MM.1S (cell line): ENCODE measurements around the gene RXRA.

Experiments used
- DNase-seq: peaks from one replicate; pipeline ENCODE4 v3.0.0-alpha.2; 2015
- H2AFZ ChIP-seq: fragments of 300-600 bp; sonication (generic); 2 replicates; pipeline ENCODE4 v1.6.0; 2016; ENCODE audit warnings: antibody characterized with exemption, low read length
- H3F3A ChIP-seq: fragments of 300-600 bp; sonication (generic); 2 replicates; pipeline ENCODE4 v1.6.1; 2016; ENCODE audit warnings: mild to moderate bottlenecking, antibody characterized with exemption, low read length, moderate library complexity, mixed read lengths; ENCODE audit not compliant: insufficient read depth
- H3K27ac ChIP-seq: fragments of 300-600 bp; sonication (generic); 2 replicates; pipeline ENCODE4 v1.5.1; 2016; ENCODE audit warnings: mild to moderate bottlenecking, low read length
- H3K27me3 ChIP-seq: fragments of 300-600 bp; sonication (generic); replicated peaks from 2 replicates; pipeline ENCODE4 v1.6.0; 2016; ENCODE audit warnings: low read length; ENCODE audit not compliant: insufficient read depth
- H3K36me3 ChIP-seq: fragments of 300-600 bp; sonication (generic); replicated peaks from 2 replicates; pipeline ENCODE4 v1.6.1; 2016; ENCODE audit warnings: mild to moderate bottlenecking, low read length, mixed read lengths; ENCODE audit not compliant: insufficient read depth
- H3K4me1 ChIP-seq: fragments of 300-600 bp; sonication (generic); 2 replicates; pipeline ENCODE4 v1.6.1; 2016; ENCODE audit warnings: low read length, mixed read lengths
- H3K4me2 ChIP-seq: fragments of 300-600 bp; sonication (generic); 2 replicates; pipeline ENCODE4 v1.6.0; 2016; ENCODE audit warnings: low read depth, low read length
- H3K4me3 ChIP-seq: fragments of 300-600 bp; sonication (generic); 2 replicates; pipeline ENCODE4 v1.5.1; 2016; ENCODE audit warnings: low read length, mixed read lengths
- H3K79me2 ChIP-seq: fragments of 300-600 bp; sonication (generic); 2 replicates; pipeline ENCODE4 v1.6.1; 2016; ENCODE audit warnings: mixed run types, low read length, mixed read lengths
- H3K9ac ChIP-seq: fragments of 300-600 bp; sonication (generic); 2 replicates; pipeline ENCODE4 v1.6.1; 2016; ENCODE audit warnings: low read length, mixed read lengths
- H3K9me2 ChIP-seq: fragments of 300-600 bp; sonication (generic); replicated peaks from 2 replicates; pipeline ENCODE4 v1.6.1; 2016; ENCODE audit warnings: mild to moderate bottlenecking, low read length, mixed read lengths; ENCODE audit not compliant: insufficient read depth
- H3K9me3 ChIP-seq: fragments of 300-600 bp; sonication (generic); replicated peaks from 2 replicates; pipeline ENCODE4 v1.6.1; 2016; ENCODE audit warnings: mild to moderate bottlenecking, low read length, mixed read lengths; ENCODE audit not compliant: insufficient read depth
- H4K20me1 ChIP-seq: fragments of 300-600 bp; sonication (generic); 2 replicates; pipeline ENCODE4 v1.6.1; 2016; ENCODE audit warnings: mild to moderate bottlenecking, low read length, moderate library complexity, mixed read lengths; ENCODE audit not compliant: insufficient read depth
- EZH2 ChIP-seq: fragments of 300-600 bp; sonication (generic); optimal IDR thresholded peaks from 2 replicates; pipeline ENCODE3; 2017; ENCODE audit warnings: low read depth, mild to moderate bottlenecking, antibody characterized with exemption, low read length, mixed read lengths
- EZH2phosphoT487 ChIP-seq: fragments of 300-600 bp; sonication (generic); IDR thresholded peaks from 2 replicates; pipeline ENCODE4 v1.6.1; 2018; ENCODE audit warnings: antibody characterized with exemption, low read length
- TF ChIP-seq, protein P1 (sequence below): fragments of 300-600 bp; sonication (generic); IDR thresholded peaks from 2 replicates; pipeline ENCODE4 v1.5.1; 2016; ENCODE audit warnings: antibody characterized with exemption, low read length, mixed read lengths

RXRA gene

DNA sequence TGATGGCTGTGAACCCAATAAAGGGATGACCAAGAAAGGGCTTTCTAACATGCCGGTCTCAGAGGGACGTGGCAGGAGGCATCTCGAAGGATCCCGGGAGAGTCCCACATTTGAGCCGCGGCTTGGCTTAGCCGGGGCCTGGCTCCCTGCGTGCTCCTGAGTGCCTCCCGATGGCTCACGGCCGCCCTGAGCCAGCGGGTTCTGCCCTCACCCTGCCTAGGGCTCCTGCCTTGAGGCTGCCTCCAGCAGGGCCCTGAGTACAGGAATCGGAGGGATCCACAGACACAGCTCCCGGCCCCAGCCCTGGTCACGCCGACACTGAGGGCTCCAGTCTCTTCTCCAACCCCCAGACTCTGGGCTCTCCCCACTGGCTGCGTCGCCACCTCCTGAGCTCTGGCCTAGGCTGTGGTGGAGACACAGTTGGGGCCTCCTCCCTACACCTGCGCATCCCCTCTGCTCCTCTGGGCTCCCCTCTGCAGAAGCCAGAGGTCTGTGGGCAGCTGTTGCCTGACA is 44.1 kb upstream of the RXRA start:
- Histone ChIP-seq H3K4me1 (no peaks in the 10 kb centered on the region), H3K4me3 (no peak overlapping the region), H3K9ac (no peak overlapping the region), H3F3A (no peaks in the 10 kb centered on the region), H3K27me3 (peaks cover 76% of the 10 kb centered on the region), H2AFZ (no peak overlapping the region), H3K9me3 (no peaks in the 10 kb centered on the region), H3K9me2 (no peaks in the 10 kb centered on the region), H3K4me2 (no peak overlapping the region), H3K27ac (no peak overlapping the region), H4K20me1 (no peaks in the 10 kb centered on the region), H3K36me3 (no peaks in the 10 kb centered on the region), H3K79me2 (no peaks in the 10 kb centered on the region)
- DNase-seq = no peak
- no peak for TF ChIP-seq EZH2
- TF ChIP-seq EZH2phosphoT487 = no peak
- TF ChIP-seq, protein P1, sequence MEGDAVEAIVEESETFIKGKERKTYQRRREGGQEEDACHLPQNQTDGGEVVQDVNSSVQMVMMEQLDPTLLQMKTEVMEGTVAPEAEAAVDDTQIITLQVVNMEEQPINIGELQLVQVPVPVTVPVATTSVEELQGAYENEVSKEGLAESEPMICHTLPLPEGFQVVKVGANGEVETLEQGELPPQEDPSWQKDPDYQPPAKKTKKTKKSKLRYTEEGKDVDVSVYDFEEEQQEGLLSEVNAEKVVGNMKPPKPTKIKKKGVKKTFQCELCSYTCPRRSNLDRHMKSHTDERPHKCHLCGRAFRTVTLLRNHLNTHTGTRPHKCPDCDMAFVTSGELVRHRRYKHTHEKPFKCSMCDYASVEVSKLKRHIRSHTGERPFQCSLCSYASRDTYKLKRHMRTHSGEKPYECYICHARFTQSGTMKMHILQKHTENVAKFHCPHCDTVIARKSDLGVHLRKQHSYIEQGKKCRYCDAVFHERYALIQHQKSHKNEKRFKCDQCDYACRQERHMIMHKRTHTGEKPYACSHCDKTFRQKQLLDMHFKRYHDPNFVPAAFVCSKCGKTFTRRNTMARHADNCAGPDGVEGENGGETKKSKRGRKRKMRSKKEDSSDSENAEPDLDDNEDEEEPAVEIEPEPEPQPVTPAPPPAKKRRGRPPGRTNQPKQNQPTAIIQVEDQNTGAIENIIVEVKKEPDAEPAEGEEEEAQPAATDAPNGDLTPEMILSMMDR = no peak

DNA sequence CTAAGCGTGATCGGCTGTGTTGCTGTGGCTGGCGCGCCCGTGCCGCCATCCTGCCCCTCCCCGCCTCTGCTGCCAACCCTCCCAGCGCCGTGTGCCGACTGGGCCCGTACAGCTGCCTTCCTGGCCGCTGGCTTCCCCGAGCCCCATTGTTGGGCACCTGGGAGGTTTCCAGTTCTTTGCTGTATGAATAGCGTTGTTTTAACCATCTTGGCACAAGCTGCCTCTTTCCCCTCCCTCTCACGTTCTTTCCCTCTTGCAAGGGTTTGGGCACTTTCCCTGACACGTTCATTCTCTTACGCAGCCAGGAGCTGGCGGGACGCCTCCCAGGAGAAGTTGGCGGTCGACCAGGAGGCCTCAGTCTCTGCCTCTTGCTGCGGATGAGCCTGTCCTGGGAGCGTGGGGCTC is 43.1 kb upstream of the RXRA start:
- H3K9ac ChIP-seq = no peak overlapping the region
- no peak overlapping the region for H3K4me3 ChIP-seq
- H3K4me1 ChIP-seq = no peaks in the 10 kb centered on the region
- H3K9me3 ChIP-seq = no peaks in the 10 kb centered on the region
- no peak overlapping the region for H2AFZ ChIP-seq
- no peaks in the 10 kb centered on the region for H3K9me2 ChIP-seq
- H3K27me3 ChIP-seq = peaks cover 66% of the 10 kb centered on the region
- H3K36me3 ChIP-seq = no peaks in the 10 kb centered on the region
- DNase-seq = no peak
- H3F3A ChIP-seq = no peaks in the 10 kb centered on the region
- no peak overlapping the region for H3K4me2 ChIP-seq
- TF ChIP-seq, protein P1 = no peak
- TF ChIP-seq EZH2phosphoT487 = no peak
- TF ChIP-seq EZH2 = no peak
- no peaks in the 10 kb centered on the region for H3K79me2 ChIP-seq
- H3K27ac ChIP-seq = no peak overlapping the region
- no peaks in the 10 kb centered on the region for H4K20me1 ChIP-seq

DNA sequence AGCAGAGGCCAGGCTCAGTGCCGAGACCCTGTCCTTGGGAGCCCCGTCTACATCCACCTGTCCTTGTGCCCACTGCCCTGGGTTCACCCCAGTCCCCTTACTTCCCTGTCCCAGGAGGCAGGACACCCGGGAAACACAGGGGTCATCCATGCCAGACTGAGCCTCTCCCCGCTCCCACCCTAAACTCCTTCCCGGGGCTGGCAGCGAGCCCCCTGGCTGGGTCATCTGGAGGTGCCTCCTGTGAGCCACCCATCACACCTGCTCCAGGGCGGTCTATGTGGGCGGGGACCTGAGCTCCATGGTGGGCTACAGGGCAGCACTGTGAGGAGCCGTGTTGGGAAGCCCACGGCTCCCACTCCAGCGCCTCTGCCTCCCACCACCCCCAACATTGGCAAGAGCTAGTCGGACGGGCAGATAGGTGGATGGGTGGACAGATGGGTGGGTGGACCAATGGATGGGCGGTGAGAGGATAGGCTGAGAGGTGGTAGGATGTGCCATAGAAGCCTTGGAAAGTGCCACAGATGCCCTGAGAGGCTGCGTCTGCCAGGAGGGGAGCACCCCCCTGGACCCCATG is 42.5 kb upstream of the RXRA start:
- Histone ChIP-seq H3K4me2 (no peak overlapping the region), H3K27ac (no peak overlapping the region), H3K27me3 (peaks cover 60% of the 10 kb centered on the region), H3K9me3 (no peaks in the 10 kb centered on the region), H3F3A (no peaks in the 10 kb centered on the region), H4K20me1 (no peaks in the 10 kb centered on the region), H3K79me2 (no peaks in the 10 kb centered on the region), H3K4me1 (no peaks in the 10 kb centered on the region), H3K9me2 (no peaks in the 10 kb centered on the region), H3K9ac (no peak overlapping the region), H3K4me3 (no peak overlapping the region), H3K36me3 (no peaks in the 10 kb centered on the region), H2AFZ (no peak overlapping the region)
- TF ChIP-seq EZH2 = no peak
- TF ChIP-seq EZH2phosphoT487 = no peak
- TF ChIP-seq, protein P1 = no peak
- DNase-seq = no peak
